Natural killer cell (primary cell): ENCODE results near the gene TMEM181. TPM values are rescaled to one million over a fixed set of nuclear protein-coding genes. Genes with fewer than 3 reads are reported as not detected.

Experiments used
- ATAC-seq, 3 donors: fragments of 150-1000 bp in 2 of 3; fragments of 200-7000 bp in 1 of 3; cut with Tn5 transposase; 1 replicate in 1 of 3; 2 replicates in 2 of 3; pipeline ENCODE4 v1.10.0; 2021; ENCODE audit warnings: mild to moderate bottlenecking in 2 of 3, moderate library complexity in 2 of 3
- DNase-seq, 2 donors: peaks; one replicate each; pipeline versions ENCODE4 v3.0.0 to v3.0.0-alpha.2; 2013 to 2021; ENCODE audit warnings: mixed read lengths in 1 of 2
- H3K27ac ChIP-seq: one replicate; pipeline ENCODE4 v1.5.1; 2013; ENCODE audit warnings: mild to moderate bottlenecking, low read length
- H3K27me3 ChIP-seq: one replicate; pipeline ENCODE4 v1.6.1; 2013; ENCODE audit warnings: low read length; ENCODE audit not compliant: control insufficient read depth, insufficient read depth
- H3K36me3 ChIP-seq: one replicate; pipeline ENCODE4 v1.6.1; 2013; ENCODE audit warnings: low read length; ENCODE audit not compliant: control insufficient read depth, insufficient read depth
- H3K4me1 ChIP-seq: one replicate; pipeline ENCODE4 v1.6.1; 2013; ENCODE audit warnings: low read length; ENCODE audit not compliant: control insufficient read depth, insufficient read depth
- H3K4me3 ChIP-seq: one replicate; pipeline ENCODE4 v1.5.1; 2013; ENCODE audit warnings: low read length
- H3K9me3 ChIP-seq: one replicate; pipeline ENCODE4 v1.6.1; 2013; ENCODE audit warnings: low read length; ENCODE audit not compliant: control insufficient read depth, insufficient read depth
- H3K27ac Mint-ChIP-seq, 2 donors: one replicate each; pipeline ENCODE4 v1.8.0; 2022; ENCODE audit warnings: mild to moderate bottlenecking in 2 of 2, mixed read lengths in 2 of 2, moderate library complexity in 1 of 2
- H3K27me3 Mint-ChIP-seq, 2 donors: one replicate each; pipeline ENCODE4 v1.8.0; 2022; ENCODE audit warnings: low read depth in 2 of 2, mixed read lengths in 2 of 2
- H3K36me3 Mint-ChIP-seq: one replicate; pipeline ENCODE4 v1.8.0; 2022; ENCODE audit warnings: mixed read lengths
- H3K4me1 Mint-ChIP-seq, 2 donors: one replicate each; pipeline ENCODE4 v1.8.0; 2022; ENCODE audit warnings: mixed read lengths in 2 of 2
- H3K4me3 Mint-ChIP-seq: one replicate; pipeline ENCODE4 v1.8.0; 2022; ENCODE audit warnings: mild to moderate bottlenecking, moderate library complexity, mixed read lengths
- H3K9me3 Mint-ChIP-seq, 2 donors: one replicate each; pipeline ENCODE4 v1.8.0; 2022; ENCODE audit warnings: mixed read lengths in 2 of 2
- CTCF ChIP-seq: fragments of 200-600 bp; IDR thresholded peaks from one replicate; pipeline ENCODE4 v1.8.0; 2022; ENCODE audit warnings: antibody characterized with exemption
- WGBS: methylation state at CpG from one replicate; pipeline ENCODE4 v1.1.7; 2013; ENCODE audit warnings: missing lambda C conversion rate; ENCODE audit not compliant: insufficient coverage; 5-methylcytosine and 5-hydroxymethylcytosine counted together
- intact Hi-C: fragments of 100-400 bp; cut with micrococcal nuclease; formaldehyde crosslinking; loops from one replicate; pipeline ENCODE4 v1.14.2; 2022
- total RNA-seq, 4 donors: library from RNA; stranded (reverse); fragments of 120-200 nt in 1 of 4; gene quantifications; one replicate each; pipeline versions ENCODE4 v1.2.3 to v1.2.4, GENCODE V29; 2013 to 2022

Gene TMEM181
- total RNA-seq, 3 donors from 2014 or later (not counting 1 experiment from before 2014, with no cell fraction given), result 44.8 to 60.9 (median 45.0) TPM

GRCh38 chr6:158528826-158529225 is 31.1 kb upstream of the TMEM181 start:
- ATAC-seq, result no peak
- Mint-ChIP-seq H3K4me3 (no peak overlapping the region), H3K27ac (no peak overlapping the region), H3K9me3 (peaks cover 0 to 3% of the 10 kb centered on the region in 2 donors), H3K4me1 (no peaks in the 10 kb centered on the region), H3K27me3 (peaks cover 62 to 76% of the 10 kb centered on the region in 2 donors), H3K36me3 (peaks cover 14% of the 10 kb centered on the region)
- TF ChIP-seq CTCF, result no peak
- H3K4me3 ChIP-seq, result no peak overlapping the region
- 77% methylated on average over 2 of the region's 6 CpGs for WGBS
- H3K4me1 ChIP-seq, result no peaks in the 10 kb centered on the region
- H3K9me3 ChIP-seq, result no peaks in the 10 kb centered on the region
- intact Hi-C loops, result no loop called here
- H3K27ac ChIP-seq, result no peak overlapping the region
- DNase-seq, result no peak
- peaks cover 2% of the 10 kb centered on the region for H3K27me3 ChIP-seq
- no peaks in the 10 kb centered on the region for H3K36me3 ChIP-seq

DNA sequence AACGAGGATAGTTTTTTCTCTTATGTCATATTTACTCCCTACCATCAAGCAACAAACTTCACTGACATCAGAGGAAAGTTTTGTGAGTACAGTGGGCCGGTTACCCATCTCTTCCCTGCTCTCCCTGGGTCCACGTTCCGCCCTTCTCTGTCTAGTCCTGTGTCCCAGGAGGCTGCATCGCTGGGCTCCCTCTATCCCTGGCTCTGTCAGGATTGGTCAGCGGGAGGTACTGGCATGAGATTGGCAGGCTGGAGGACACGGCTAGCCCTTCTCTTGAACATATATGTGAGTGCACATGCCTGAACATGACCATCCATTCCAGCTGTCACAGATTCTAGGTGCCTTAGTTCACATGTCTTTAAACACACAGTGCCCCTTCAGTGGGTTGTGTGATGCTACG is 30.3 kb upstream of the TMEM181 start:
- DNase-seq, result no peak
- WGBS, result 82% methylated on average over 8 of the region's 8 CpGs

GRCh38 chr6:158531566-158531965 is 28.3 kb upstream of the TMEM181 start:
- TF ChIP-seq CTCF, result no peak
- intact Hi-C loops, result no loop called here
- Histone ChIP-seq H3K4me1 (peaks cover 6% of the 10 kb centered on the region), H3K4me3 (no peak overlapping the region), H3K9me3 (no peaks in the 10 kb centered on the region), H3K36me3 (no peaks in the 10 kb centered on the region), H3K27me3 (peaks cover 9% of the 10 kb centered on the region), H3K27ac (no peak overlapping the region)
- H3K4me3 Mint-ChIP-seq, result no peak overlapping the region
- no peaks in the 10 kb centered on the region for H3K4me1 Mint-ChIP-seq
- 81% methylated on average over 4 of the region's 4 CpGs for WGBS
- ATAC-seq (no peak), DNase-seq (no peak)
- peaks cover 14% of the 10 kb centered on the region for H3K36me3 Mint-ChIP-seq
- peaks cover 50 to 61% of the 10 kb centered on the region in 2 donors for H3K27me3 Mint-ChIP-seq
- H3K27ac Mint-ChIP-seq, result no peak overlapping the region
- H3K9me3 Mint-ChIP-seq, result peaks cover 0 to 3% of the 10 kb centered on the region in 2 donors

More for the DNA sequence above, 30.3 kb upstream of the TMEM181 start:
- peaks cover 14% of the 10 kb centered on the region for H3K36me3 Mint-ChIP-seq
- H3K27ac Mint-ChIP-seq, result no peak overlapping the region
- H3K9me3 ChIP-seq, result no peaks in the 10 kb centered on the region
- H3K27me3 Mint-ChIP-seq, result peaks cover 58 to 69% of the 10 kb centered on the region in 2 donors
- H3K27ac ChIP-seq, result no peak overlapping the region
- H3K9me3 Mint-ChIP-seq, result peaks cover 0 to 3% of the 10 kb centered on the region in 2 donors
- H3K4me3 ChIP-seq, result no peak overlapping the region
- no peak for TF ChIP-seq CTCF
- H3K4me1 ChIP-seq, result no peaks in the 10 kb centered on the region
- H3K4me1 Mint-ChIP-seq, result no peaks in the 10 kb centered on the region
- no peak overlapping the region for H3K4me3 Mint-ChIP-seq
- peaks cover under 1% of the 10 kb centered on the region for H3K27me3 ChIP-seq
- no peaks in the 10 kb centered on the region for H3K36me3 ChIP-seq
- ATAC-seq, result no peak
- intact Hi-C loops, result no loop called here

DNA sequence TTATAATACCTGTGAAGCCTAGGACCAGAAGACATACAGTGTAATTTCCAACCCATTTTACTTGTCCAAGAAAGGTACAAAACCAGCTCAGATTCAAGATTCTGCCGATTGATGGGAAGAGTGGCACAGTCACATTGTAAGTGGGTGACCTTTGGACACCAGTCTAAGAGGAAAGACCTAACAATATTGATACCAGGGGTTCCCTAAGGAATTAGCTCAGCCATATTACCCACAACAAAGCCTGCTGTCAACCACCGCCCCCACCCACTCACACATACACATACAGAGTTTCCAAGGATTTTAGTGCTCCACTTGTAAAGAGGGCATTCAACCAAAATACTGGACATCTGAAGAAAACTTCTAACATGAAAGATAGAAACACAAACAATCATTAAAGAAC is 27.9 kb upstream of the TMEM181 start:
- Histone ChIP-seq H3K4me3 (no peak overlapping the region), H3K4me1 (peaks cover 8% of the 10 kb centered on the region), H3K27ac (no peak overlapping the region), H3K9me3 (no peaks in the 10 kb centered on the region), H3K36me3 (no peaks in the 10 kb centered on the region), H3K27me3 (peaks cover 9% of the 10 kb centered on the region)
- Mint-ChIP-seq H3K9me3 (peaks cover 0 to 3% of the 10 kb centered on the region in 2 donors), H3K4me1 (no peaks in the 10 kb centered on the region), H3K36me3 (peaks cover 14% of the 10 kb centered on the region), H3K4me3 (no peak overlapping the region), H3K27me3 (peaks cover 46 to 57% of the 10 kb centered on the region in 2 donors), H3K27ac (no peak overlapping the region)
- DNase-seq (no peak), ATAC-seq (no peak)
- no peak for TF ChIP-seq CTCF
- intact Hi-C loops, result no loop called here
- 100% methylated on average over 2 of the region's 2 CpGs for WGBS
